ENCODE results near the gene FGF23.
A peak's percentile ranks its signal among the peaks of the same experiment; 100 is the strongest.

The FGF23 gene

DNA sequence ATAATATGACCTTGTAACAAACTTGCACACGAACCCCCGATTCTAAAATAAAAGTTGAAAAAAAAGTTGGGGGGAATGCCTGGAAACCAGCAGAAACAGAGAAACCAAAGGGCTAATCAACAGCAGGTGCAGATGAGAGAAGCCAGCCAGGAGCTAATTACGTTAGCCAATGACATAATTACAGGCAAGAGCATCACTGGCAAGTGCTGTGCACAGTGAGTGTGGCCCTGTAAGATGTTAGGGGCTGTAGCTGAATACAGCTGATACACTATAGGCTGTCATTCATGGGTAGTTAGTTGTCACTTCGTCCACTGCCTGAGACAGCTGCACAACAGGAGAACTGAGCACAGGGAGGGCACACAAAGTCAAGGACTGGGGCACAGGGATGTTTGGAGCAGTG, 7.3 kb upstream of the FGF23 start:
- H3F3A ChIP-seq (ENCODE audit: low read depth) = no peaks in the 10 kb centered on the region
- no peak overlapping the region for H2AFZ ChIP-seq (ENCODE audit: low read length)
- no peak overlapping the region for H3K4me3 ChIP-seq (ENCODE audit: low read length, poor library complexity, severe bottlenecking)
- H3K27me3 ChIP-seq (ENCODE audit: insufficient read depth, low read length, poor library complexity, severe bottlenecking) = no peaks in the 10 kb centered on the region
- no peak overlapping the region for H3K4me2 ChIP-seq (ENCODE audit: low read depth, low read length, poor library complexity, severe bottlenecking)
- no peaks in the 10 kb centered on the region for H3K4me1 ChIP-seq (ENCODE audit: insufficient read depth, low read length, poor library complexity, severe bottlenecking)
- no peak overlapping the region for H3K9ac ChIP-seq (ENCODE audit: low read depth, low read length, poor library complexity, severe bottlenecking)
- H3K79me2 ChIP-seq (ENCODE audit: insufficient read depth, low read length) = no peaks in the 10 kb centered on the region
- no peaks in the 10 kb centered on the region for H3K9me3 ChIP-seq (ENCODE audit: insufficient read depth, low read depth, low read length)
- no peaks in the 10 kb centered on the region for H4K20me1 ChIP-seq (ENCODE audit: insufficient read depth, low read length, poor library complexity, severe bottlenecking)
- no peaks in the 10 kb centered on the region for H3K36me3 ChIP-seq (ENCODE audit: insufficient read depth, low read length)
- H3K9me2 ChIP-seq (replicated peaks; ENCODE audit: low read depth, low read length) = no peaks in the 10 kb centered on the region
- TF ChIP-seq, protein P1, sequence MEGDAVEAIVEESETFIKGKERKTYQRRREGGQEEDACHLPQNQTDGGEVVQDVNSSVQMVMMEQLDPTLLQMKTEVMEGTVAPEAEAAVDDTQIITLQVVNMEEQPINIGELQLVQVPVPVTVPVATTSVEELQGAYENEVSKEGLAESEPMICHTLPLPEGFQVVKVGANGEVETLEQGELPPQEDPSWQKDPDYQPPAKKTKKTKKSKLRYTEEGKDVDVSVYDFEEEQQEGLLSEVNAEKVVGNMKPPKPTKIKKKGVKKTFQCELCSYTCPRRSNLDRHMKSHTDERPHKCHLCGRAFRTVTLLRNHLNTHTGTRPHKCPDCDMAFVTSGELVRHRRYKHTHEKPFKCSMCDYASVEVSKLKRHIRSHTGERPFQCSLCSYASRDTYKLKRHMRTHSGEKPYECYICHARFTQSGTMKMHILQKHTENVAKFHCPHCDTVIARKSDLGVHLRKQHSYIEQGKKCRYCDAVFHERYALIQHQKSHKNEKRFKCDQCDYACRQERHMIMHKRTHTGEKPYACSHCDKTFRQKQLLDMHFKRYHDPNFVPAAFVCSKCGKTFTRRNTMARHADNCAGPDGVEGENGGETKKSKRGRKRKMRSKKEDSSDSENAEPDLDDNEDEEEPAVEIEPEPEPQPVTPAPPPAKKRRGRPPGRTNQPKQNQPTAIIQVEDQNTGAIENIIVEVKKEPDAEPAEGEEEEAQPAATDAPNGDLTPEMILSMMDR (conservative IDR thresholded peaks at IDR 0.05; ENCODE audit: low read length) = no peak
- TF ChIP-seq EZH2phosphoT487 (IDR thresholded peaks at IDR 0.05; ENCODE audit: borderline replicate concordance) = no peak

- Histone ChIP-seq H3K79me2 (ENCODE audit: insufficient read depth, low read length) (no peaks in the 10 kb centered on the region), H3K9ac (ENCODE audit: low read depth, low read length, poor library complexity, severe bottlenecking) (no peak overlapping the region), H3K4me1 (ENCODE audit: insufficient read depth, low read length, poor library complexity, severe bottlenecking) (no peaks in the 10 kb centered on the region), H3K9me2 (replicated peaks; ENCODE audit: low read depth, low read length) (no peaks in the 10 kb centered on the region), H2AFZ (ENCODE audit: low read length) (no peak overlapping the region; the same call in 1 of the 2 replicates), H3K9me3 (ENCODE audit: insufficient read depth, low read depth, low read length) (no peaks in the 10 kb centered on the region), H3F3A (ENCODE audit: low read depth) (no peaks in the 10 kb centered on the region), H3K27me3 (ENCODE audit: insufficient read depth, low read length, poor library complexity, severe bottlenecking) (no peaks in the 10 kb centered on the region), H3K4me3 (ENCODE audit: low read length, poor library complexity, severe bottlenecking) (no peak overlapping the region), H4K20me1 (ENCODE audit: insufficient read depth, low read length, poor library complexity, severe bottlenecking) (no peaks in the 10 kb centered on the region), H3K36me3 (ENCODE audit: insufficient read depth, low read length) (no peaks in the 10 kb centered on the region), H3K4me2 (ENCODE audit: low read depth, low read length, poor library complexity, severe bottlenecking) (no peak overlapping the region)
- TF ChIP-seq EZH2phosphoT487 (IDR thresholded peaks at IDR 0.05; ENCODE audit: borderline replicate concordance) = no peak
- TF ChIP-seq, protein P1 (conservative IDR thresholded peaks at IDR 0.05; ENCODE audit: low read length) = peak; percentile 53
Observed at GRCh38 chr12:4383304-4383865, 3.9 kb upstream of the FGF23 start.

DNA sequence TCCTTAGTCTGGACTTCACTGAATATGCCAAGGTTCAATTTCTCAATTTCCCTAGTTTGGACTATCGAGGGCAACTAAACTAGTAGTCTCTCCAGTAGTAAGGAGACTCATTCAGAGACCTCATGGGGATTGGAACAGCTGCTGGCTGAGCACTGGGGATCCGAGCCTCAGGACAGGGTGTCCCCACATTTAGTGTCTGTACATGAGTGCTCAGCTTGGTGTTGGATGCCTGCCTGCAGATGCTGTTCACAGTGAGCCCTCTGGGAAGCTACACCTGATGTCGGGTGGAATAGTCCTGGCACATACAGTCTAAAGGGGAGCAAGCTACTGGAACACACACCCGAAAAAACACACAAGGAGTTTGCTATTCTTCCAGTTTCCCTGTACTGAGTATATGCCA, 820 bp upstream of the FGF23 start:
- Histone ChIP-seq H2AFZ (ENCODE audit: low read length) (no peak overlapping the region), H3K9me3 (ENCODE audit: insufficient read depth, low read depth, low read length) (no peaks in the 10 kb centered on the region), H3K9ac (ENCODE audit: low read depth, low read length, poor library complexity, severe bottlenecking) (no peak overlapping the region), H3K36me3 (ENCODE audit: insufficient read depth, low read length) (no peaks in the 10 kb centered on the region), H3F3A (ENCODE audit: low read depth) (no peaks in the 10 kb centered on the region), H3K9me2 (replicated peaks; ENCODE audit: low read depth, low read length) (no peaks in the 10 kb centered on the region), H3K27me3 (ENCODE audit: insufficient read depth, low read length, poor library complexity, severe bottlenecking) (no peaks in the 10 kb centered on the region), H4K20me1 (ENCODE audit: insufficient read depth, low read length, poor library complexity, severe bottlenecking) (no peaks in the 10 kb centered on the region), H3K4me2 (ENCODE audit: low read depth, low read length, poor library complexity, severe bottlenecking) (no peak overlapping the region), H3K79me2 (ENCODE audit: insufficient read depth, low read length) (no peaks in the 10 kb centered on the region), H3K4me3 (ENCODE audit: low read length, poor library complexity, severe bottlenecking) (no peak overlapping the region), H3K4me1 (ENCODE audit: insufficient read depth, low read length, poor library complexity, severe bottlenecking) (no peaks in the 10 kb centered on the region)
- TF ChIP-seq, protein P1 (conservative IDR thresholded peaks at IDR 0.05; ENCODE audit: low read length) = no peak
- TF ChIP-seq EZH2phosphoT487 (IDR thresholded peaks at IDR 0.05; ENCODE audit: borderline replicate concordance) = no peak

Data from Loucy (cell line).